Astrocyte of the spinal cord (primary cell): ENCODE data around the gene RNU6-9.

Experiments
- DNase-seq: peaks from one replicate; pipeline ENCODE4 v3.0.0; 2011; ENCODE audit warnings: low read depth, low spot score
- H3K4me3 ChIP-seq: 2 replicates; pipeline ENCODE4 v1.5.1; 2011; ENCODE audit warnings: low read depth, mild to moderate bottlenecking, low read length, moderate library complexity
- in situ Hi-C: cut with HindIII; loops from 2 replicates; pipeline ENCODE4 v1.10.0; 2017; ENCODE audit warnings: low sequenced_read_pairs
- TF ChIP-seq, protein P1 (sequence below): IDR thresholded peaks from 2 replicates; pipeline ENCODE4 v1.5.1; 2012; ENCODE audit warnings: low read depth, mild to moderate bottlenecking, low read length, inconsistent platforms

The RNU6-9 gene

GRCh38 chr19:942133-942645, 48.9 kb downstream of the RNU6-9 start:
- TF ChIP-seq, protein P1, sequence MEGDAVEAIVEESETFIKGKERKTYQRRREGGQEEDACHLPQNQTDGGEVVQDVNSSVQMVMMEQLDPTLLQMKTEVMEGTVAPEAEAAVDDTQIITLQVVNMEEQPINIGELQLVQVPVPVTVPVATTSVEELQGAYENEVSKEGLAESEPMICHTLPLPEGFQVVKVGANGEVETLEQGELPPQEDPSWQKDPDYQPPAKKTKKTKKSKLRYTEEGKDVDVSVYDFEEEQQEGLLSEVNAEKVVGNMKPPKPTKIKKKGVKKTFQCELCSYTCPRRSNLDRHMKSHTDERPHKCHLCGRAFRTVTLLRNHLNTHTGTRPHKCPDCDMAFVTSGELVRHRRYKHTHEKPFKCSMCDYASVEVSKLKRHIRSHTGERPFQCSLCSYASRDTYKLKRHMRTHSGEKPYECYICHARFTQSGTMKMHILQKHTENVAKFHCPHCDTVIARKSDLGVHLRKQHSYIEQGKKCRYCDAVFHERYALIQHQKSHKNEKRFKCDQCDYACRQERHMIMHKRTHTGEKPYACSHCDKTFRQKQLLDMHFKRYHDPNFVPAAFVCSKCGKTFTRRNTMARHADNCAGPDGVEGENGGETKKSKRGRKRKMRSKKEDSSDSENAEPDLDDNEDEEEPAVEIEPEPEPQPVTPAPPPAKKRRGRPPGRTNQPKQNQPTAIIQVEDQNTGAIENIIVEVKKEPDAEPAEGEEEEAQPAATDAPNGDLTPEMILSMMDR, result no peak
- in situ Hi-C loops, result no loop called here
- DNase-seq, result no peak
- H3K4me3 ChIP-seq, result no peak overlapping the region
